DOHH2 (cell line): Measurements from ENCODE around the gene WDFY2.
"Not testable (repeated sequence)": the region's sequence is repeated elsewhere in the genome, so short reads cannot be mapped to it uniquely, and the experiment has no call there.

Source experiments
- H3F3A ChIP-seq: fragments of 200-600 bp; sonication (generic), shearing (Covaris generic); 2 replicates; pipeline ENCODE4 v1.6.0; 2016; ENCODE audit warnings: antibody characterized with exemption, mild to moderate bottlenecking; ENCODE audit not compliant: control insufficient read depth, insufficient read depth
- H3K27ac ChIP-seq: fragments of 200-600 bp; sonication (generic); 2 replicates; pipeline ENCODE4 v1.5.1; 2014; ENCODE audit warnings: low read depth, mild to moderate bottlenecking, low read length, moderate library complexity
- H3K27me3 ChIP-seq: fragments of 200-600 bp; sonication (generic); 2 replicates; pipeline ENCODE4 v1.6.1; 2014; ENCODE audit warnings: mild to moderate bottlenecking, low read length, mixed read lengths; ENCODE audit not compliant: control insufficient read depth
- H3K36me3 ChIP-seq: fragments of 200-600 bp; sonication (generic); 2 replicates; pipeline ENCODE4 v1.6.1; 2014; ENCODE audit warnings: mild to moderate bottlenecking, low read length, moderate library complexity, mixed read lengths; ENCODE audit not compliant: control insufficient read depth
- H3K4me1 ChIP-seq: fragments of 200-600 bp; sonication (generic); 2 replicates; pipeline ENCODE4 v1.6.1; 2014; ENCODE audit warnings: mild to moderate bottlenecking, low read length, mixed read lengths; ENCODE audit not compliant: control insufficient read depth
- H3K4me2 ChIP-seq: fragments of 200-600 bp; sonication (generic); 2 replicates; pipeline ENCODE4 v1.6.0; 2014; ENCODE audit warnings: mild to moderate bottlenecking, low read length, moderate library complexity
- H3K4me3 ChIP-seq: fragments of 200-600 bp; sonication (generic); 2 replicates; pipeline ENCODE4 v1.5.1; 2014; ENCODE audit warnings: mild to moderate bottlenecking, low read length, mixed read lengths
- H3K79me2 ChIP-seq: fragments of 200-600 bp; sonication (generic); 2 replicates; pipeline ENCODE4 v1.6.1; 2014; ENCODE audit warnings: mild to moderate bottlenecking, low read length, mixed read lengths; ENCODE audit not compliant: control insufficient read depth
- H3K9me2 ChIP-seq: fragments of 200-600 bp; sonication (generic); replicated peaks from 2 replicates; pipeline ENCODE4 v1.6.1; 2014; ENCODE audit warnings: mild to moderate bottlenecking, low read length, mixed read lengths; ENCODE audit not compliant: control insufficient read depth
- H3K9me3 ChIP-seq: fragments of 200-600 bp; sonication (generic); 2 replicates; pipeline ENCODE4 v1.6.1; 2014; ENCODE audit warnings: antibody characterized with exemption, low read length, mixed read lengths; ENCODE audit not compliant: control insufficient read depth, insufficient read depth
- H4K20me1 ChIP-seq: fragments of 200-600 bp; sonication (generic); 2 replicates; pipeline ENCODE4 v1.6.0; 2014; ENCODE audit warnings: low read depth, mild to moderate bottlenecking, antibody characterized with exemption, low read length, moderate library complexity; ENCODE audit not compliant: control insufficient read depth, insufficient read depth
- EZH2phosphoT487 ChIP-seq: fragments of 200-600 bp; sonication (generic); IDR thresholded peaks from 2 replicates; pipeline ENCODE4 v1.6.1; 2017; ENCODE audit warnings: borderline replicate concordance, mild to moderate bottlenecking, antibody characterized with exemption, low read length, moderate library complexity, mixed read lengths
- TF ChIP-seq, protein P1 (sequence below): fragments of 200-600 bp; sonication (generic); IDR thresholded peaks from one replicate; pipeline ENCODE4 v1.5.1; 2014; ENCODE audit warnings: antibody characterized with exemption, mild to moderate bottlenecking, low read depth, low read length; ENCODE audit not compliant: poor library complexity, severe bottlenecking

Gene WDFY2

GRCh38 chr13:51564671-51565070, 19.6 kb upstream of the WDFY2 start:
- no peaks in the 10 kb centered on the region for H3F3A ChIP-seq
- H3K4me3 ChIP-seq = no peak overlapping the region
- peaks cover 14% of the 10 kb centered on the region for H3K4me1 ChIP-seq
- H3K79me2 ChIP-seq = no peaks in the 10 kb centered on the region
- H3K9me3 ChIP-seq = peaks cover 2% of the 10 kb centered on the region; the same call in 1 of the 2 replicates
- H3K9me2 ChIP-seq = no peaks in the 10 kb centered on the region
- H4K20me1 ChIP-seq = no peaks in the 10 kb centered on the region
- no peak for TF ChIP-seq EZH2phosphoT487
- TF ChIP-seq, protein P1, sequence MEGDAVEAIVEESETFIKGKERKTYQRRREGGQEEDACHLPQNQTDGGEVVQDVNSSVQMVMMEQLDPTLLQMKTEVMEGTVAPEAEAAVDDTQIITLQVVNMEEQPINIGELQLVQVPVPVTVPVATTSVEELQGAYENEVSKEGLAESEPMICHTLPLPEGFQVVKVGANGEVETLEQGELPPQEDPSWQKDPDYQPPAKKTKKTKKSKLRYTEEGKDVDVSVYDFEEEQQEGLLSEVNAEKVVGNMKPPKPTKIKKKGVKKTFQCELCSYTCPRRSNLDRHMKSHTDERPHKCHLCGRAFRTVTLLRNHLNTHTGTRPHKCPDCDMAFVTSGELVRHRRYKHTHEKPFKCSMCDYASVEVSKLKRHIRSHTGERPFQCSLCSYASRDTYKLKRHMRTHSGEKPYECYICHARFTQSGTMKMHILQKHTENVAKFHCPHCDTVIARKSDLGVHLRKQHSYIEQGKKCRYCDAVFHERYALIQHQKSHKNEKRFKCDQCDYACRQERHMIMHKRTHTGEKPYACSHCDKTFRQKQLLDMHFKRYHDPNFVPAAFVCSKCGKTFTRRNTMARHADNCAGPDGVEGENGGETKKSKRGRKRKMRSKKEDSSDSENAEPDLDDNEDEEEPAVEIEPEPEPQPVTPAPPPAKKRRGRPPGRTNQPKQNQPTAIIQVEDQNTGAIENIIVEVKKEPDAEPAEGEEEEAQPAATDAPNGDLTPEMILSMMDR = no peak
- H3K36me3 ChIP-seq = no peaks in the 10 kb centered on the region
- H3K27ac ChIP-seq = no peak overlapping the region
- no peak overlapping the region for H3K4me2 ChIP-seq
- no peaks in the 10 kb centered on the region for H3K27me3 ChIP-seq

DNA sequence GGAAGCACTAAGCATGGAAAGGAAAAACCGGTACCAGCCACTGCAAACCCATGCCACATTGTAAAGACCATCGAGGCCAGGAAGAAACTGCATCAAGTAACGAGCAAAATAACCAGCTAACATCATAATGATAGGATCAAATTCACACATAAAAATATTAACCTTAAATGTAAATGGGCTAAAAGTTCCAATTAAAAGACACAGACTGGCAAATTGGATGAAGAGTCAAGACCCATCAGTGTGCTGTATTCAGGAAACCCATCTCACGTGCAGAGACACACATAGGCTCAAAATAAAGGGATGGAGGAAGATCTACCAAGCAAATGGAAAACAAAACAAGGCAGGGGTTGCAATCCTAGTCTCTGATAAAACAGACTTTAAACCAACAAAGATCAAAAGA, 15.3 kb upstream of the WDFY2 start:
- not testable (repeated sequence) for H3K36me3 ChIP-seq, H3K79me2 ChIP-seq, H3K9me3 ChIP-seq, H3K4me2 ChIP-seq, H3K9me2 ChIP-seq, H3K4me3 ChIP-seq, H3F3A ChIP-seq, H3K27ac ChIP-seq, H3K27me3 ChIP-seq, H3K4me1 ChIP-seq, H4K20me1 ChIP-seq

DNA sequence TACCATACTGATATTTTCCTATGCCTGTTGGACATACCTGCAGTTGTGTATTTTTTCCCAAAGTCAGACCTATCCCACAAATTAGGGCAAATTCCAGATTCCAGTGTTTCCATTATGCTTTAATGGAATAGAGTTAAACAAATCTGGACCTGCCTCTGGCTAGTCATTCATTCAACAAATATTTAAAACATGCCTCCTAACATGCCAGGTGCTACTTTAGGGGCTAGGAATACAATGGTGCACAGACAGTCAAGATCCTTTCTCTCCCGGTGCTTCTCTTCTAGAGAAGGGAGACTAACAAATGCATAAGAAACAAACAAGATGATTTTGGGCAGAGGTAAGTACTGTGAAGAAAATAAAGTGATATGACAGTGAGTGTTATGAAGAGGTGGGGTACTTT, 7.5 kb upstream of the WDFY2 start:
- no peak overlapping the region for H3K4me3 ChIP-seq
- no peaks in the 10 kb centered on the region for H3K9me2 ChIP-seq
- H3K27ac ChIP-seq = no peak overlapping the region
- H3K27me3 ChIP-seq = peaks cover 10% of the 10 kb centered on the region; the same call in 1 of the 2 replicates
- no peaks in the 10 kb centered on the region for H4K20me1 ChIP-seq
- no peak overlapping the region for H3K4me2 ChIP-seq
- no peaks in the 10 kb centered on the region for H3K79me2 ChIP-seq
- no peaks in the 10 kb centered on the region for H3K36me3 ChIP-seq
- H3K4me1 ChIP-seq = no peaks in the 10 kb centered on the region; the same call in 1 of the 2 replicates
- H3F3A ChIP-seq = no peaks in the 10 kb centered on the region
- TF ChIP-seq EZH2phosphoT487 = no peak
- TF ChIP-seq, protein P1 = no peak
- no peaks in the 10 kb centered on the region for H3K9me3 ChIP-seq

GRCh38 chr13:51577690-51578089, 6.6 kb upstream of the WDFY2 start:
- no peak for TF ChIP-seq EZH2phosphoT487
- TF ChIP-seq, protein P1 = no peak
- Histone ChIP-seq H3K9me2 (no peaks in the 10 kb centered on the region), H3F3A (no peaks in the 10 kb centered on the region), H3K36me3 (no peaks in the 10 kb centered on the region), H3K27me3 (peaks cover 10% of the 10 kb centered on the region; the same call in 1 of the 2 replicates), H4K20me1 (no peaks in the 10 kb centered on the region), H3K27ac (no peak overlapping the region), H3K4me3 (no peak overlapping the region), H3K79me2 (no peaks in the 10 kb centered on the region), H3K9me3 (no peaks in the 10 kb centered on the region), H3K4me1 (no peaks in the 10 kb centered on the region; the same call in 1 of the 2 replicates), H3K4me2 (no peak overlapping the region)
